Right atrium auricular region (tissue), 2 donors: ENCODE results near the gene ANKRD29. TPM values are rescaled to one million over a fixed set of nuclear protein-coding genes. Genes with fewer than 3 reads are reported as not detected.

ENCODE experiments used
- DNase-seq: peaks from one replicate; pipeline ENCODE4 v3.0.0-alpha.2; 2019; ENCODE audit warnings: low spot score
- H3K27ac ChIP-seq, 2 donors: fragments of 200-600 bp; sonication (generic); 1 replicate in 1 of 2; 2 replicates in 1 of 2; pipeline ENCODE4 v1.5.1; 2016 to 2019
- H3K27me3 ChIP-seq, 2 donors: fragments of 200-600 bp; sonication (generic); one replicate each; pipeline versions ENCODE4 v1.5.1 to v1.6.0; 2017 to 2019
- H3K36me3 ChIP-seq: fragments of 200-600 bp; sonication (generic); one replicate; pipeline ENCODE4 v1.5.1; 2016
- H3K4me1 ChIP-seq, 2 donors: fragments of 200-600 bp; sonication (generic); one replicate each; pipeline versions ENCODE4 v1.5.1 to v1.6.0; 2017 to 2019
- H3K4me3 ChIP-seq, 2 donors: fragments of 200-600 bp; sonication (generic); 1 replicate in 1 of 2; 2 replicates in 1 of 2; pipeline ENCODE4 v1.5.1; 2017 to 2019; ENCODE audit warnings: mild to moderate bottlenecking in 1 of 2, moderate library complexity in 1 of 2
- H3K9me3 ChIP-seq, 2 donors: fragments of 200-600 bp; sonication (generic); one replicate each; pipeline ENCODE4 v1.5.1; 2019
- CTCF ChIP-seq, 2 donors: fragments of 200-600 bp; sonication (generic); IDR thresholded peaks; one replicate each; pipeline ENCODE4 v1.5.1; 2019; ENCODE audit warnings: antibody characterized with exemption in 2 of 2
- total RNA-seq, 2 donors: library from RNA; depleted of rRNA; stranded (reverse); fragments of >200 nt; gene quantifications; one replicate each; pipeline ENCODE4 v1.1.0, GENCODE V29; 2016

The ANKRD29 gene
- total RNA-seq, 2 donors from 2014 or later = 2.2 to 3.5 TPM

GRCh38 chr18:23689616-23690504, 27.1 kb upstream of the ANKRD29 start:
- Histone ChIP-seq H3K27me3 (peaks cover 0 to 7% of the 10 kb centered on the region in 2 donors), H3K27ac (peak overlapping the region; percentile 14 to 52), H3K4me3 (peak overlapping the region; percentile 49 to 64), H3K4me1 (peaks cover 0 to 16% of the 10 kb centered on the region in 2 donors), H3K9me3 (no peaks in the 10 kb centered on the region), H3K36me3 (no peaks in the 10 kb centered on the region)
- TF ChIP-seq CTCF (IDR thresholded peaks at IDR 0.05) = peak in 1 of 2 donors; percentile 12
- DNase-seq = no peak

GRCh38 chr18:23689031-23689615, 26.4 kb upstream of the ANKRD29 start, which contains the start of gene LAMA3:
Gene LAMA3, plus strand, starts transcription at chr18:23689453. Its CDS starts 231 bp downstream, at chr18:23689684.
- H3K4me1 ChIP-seq = peaks cover 0 to 19% of the 10 kb centered on the region in 2 donors
- no peak for DNase-seq
- TF ChIP-seq CTCF (IDR thresholded peaks at IDR 0.05) = peak in 1 of 2 donors; percentile 44
- peak within 1 kb of the TSS; percentile 49 to 64 for H3K4me3 ChIP-seq
- peak within 1 kb of the TSS; percentile 14 to 52 for H3K27ac ChIP-seq
- no peaks in the 10 kb centered on the region for H3K36me3 ChIP-seq
- no peaks in the 10 kb centered on the region for H3K9me3 ChIP-seq
- H3K27me3 ChIP-seq = peaks cover 0 to 7% of the 10 kb centered on the region in 2 donors

DNA sequence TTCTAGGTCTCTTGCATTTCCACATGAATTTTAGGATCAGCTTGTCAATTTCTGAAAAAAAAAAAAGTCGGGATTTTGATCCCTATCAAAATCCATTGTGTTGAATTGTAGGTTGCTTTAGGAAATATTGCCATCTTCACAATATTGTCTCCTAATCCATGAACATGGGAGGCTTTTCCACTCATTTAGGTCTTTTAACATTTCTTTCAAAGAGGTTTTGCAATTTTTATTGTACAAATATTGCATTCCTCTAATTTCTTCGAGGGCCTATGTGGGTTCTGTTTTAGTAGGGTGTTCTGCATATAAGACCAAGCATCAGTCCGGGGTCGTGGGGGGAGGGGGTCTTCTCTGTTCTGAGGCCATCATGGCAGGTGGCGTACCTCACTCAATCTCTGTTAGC, 25.8 kb upstream of the ANKRD29 start:
- peaks cover 0 to 19% of the 10 kb centered on the region in 2 donors for H3K4me1 ChIP-seq
- peak overlapping the region in 1 of 2 donors; percentile 64 for H3K4me3 ChIP-seq
- no peak overlapping the region for H3K27ac ChIP-seq
- TF ChIP-seq CTCF (IDR thresholded peaks at IDR 0.05) = no peak
- H3K27me3 ChIP-seq = peaks cover 0 to 7% of the 10 kb centered on the region in 2 donors
- DNase-seq = no peak
- H3K36me3 ChIP-seq = no peaks in the 10 kb centered on the region
- H3K9me3 ChIP-seq = no peaks in the 10 kb centered on the region

DNA sequence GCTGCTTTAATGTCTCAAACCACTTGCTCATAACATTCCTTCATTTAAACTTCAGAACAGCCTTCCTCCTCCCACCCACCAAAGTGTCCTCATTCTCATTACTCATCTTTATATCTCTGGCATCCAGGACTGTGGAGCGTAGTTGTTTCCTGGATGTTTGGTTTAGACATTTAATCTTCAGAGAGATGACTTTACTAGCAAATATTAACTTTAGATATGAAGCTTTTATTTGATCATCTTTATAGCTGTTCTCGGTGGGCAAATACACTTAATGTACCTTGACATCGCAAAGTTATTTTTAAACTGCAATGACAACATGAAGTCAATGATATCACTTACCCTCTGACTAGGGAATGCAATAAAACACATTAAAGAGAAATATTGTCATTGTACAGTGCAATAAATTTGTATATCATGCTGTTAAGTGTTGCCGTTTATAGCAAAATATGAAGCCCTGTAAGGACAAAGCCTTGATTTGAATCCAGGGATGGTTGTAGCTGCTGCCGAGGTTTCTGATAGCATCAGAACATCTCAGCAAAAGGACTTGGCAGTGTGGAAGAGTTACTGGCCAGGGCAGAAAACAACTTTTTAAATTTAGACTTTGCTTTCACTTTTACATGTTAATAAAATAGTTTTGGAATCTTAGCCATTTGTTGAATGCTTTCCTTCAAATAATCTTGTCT, 21.9 kb upstream of the ANKRD29 start:
- DNase-seq = no peak
- no peak for TF ChIP-seq CTCF (IDR thresholded peaks at IDR 0.05)
- no peaks in the 10 kb centered on the region for H3K36me3 ChIP-seq
- H3K27ac ChIP-seq = no peak overlapping the region
- H3K4me3 ChIP-seq = no peak overlapping the region
- no peaks in the 10 kb centered on the region for H3K9me3 ChIP-seq
- peaks cover 0 to 10% of the 10 kb centered on the region in 2 donors for H3K4me1 ChIP-seq
- H3K27me3 ChIP-seq = peaks cover 0 to 7% of the 10 kb centered on the region in 2 donors

- no peak overlapping the region for H3K4me3 ChIP-seq
- no peaks in the 10 kb centered on the region for H3K9me3 ChIP-seq
- peaks cover 0 to 4% of the 10 kb centered on the region in 2 donors for H3K4me1 ChIP-seq
- DNase-seq = no peak
- no peak overlapping the region for H3K27ac ChIP-seq
- TF ChIP-seq CTCF (IDR thresholded peaks at IDR 0.05) = no peak
- H3K36me3 ChIP-seq = no peaks in the 10 kb centered on the region
- peaks cover 0 to 5% of the 10 kb centered on the region in 2 donors for H3K27me3 ChIP-seq
These were observed 21.0 kb upstream of the ANKRD29 start for GRCh38 chr18:23683671-23684070.
